Kidney (tissue), 14 donors: ENCODE data around the gene CLCN7. TPM values are rescaled to one million over a fixed set of nuclear protein-coding genes. Genes with fewer than 3 reads are reported as not detected.

ENCODE experiments used
- DNase-seq, 5 donors: peaks; one replicate each; pipeline ENCODE4 v3.0.0-alpha.2; 2013 to 2020
- FAIRE-seq: peaks from 2 replicates; lab custom pipeline; 2012; peaks lifted over from hg19 to GRCh38; lab: Jason Lieb, UNC
- H3K27ac ChIP-seq, 2 donors: one replicate each; pipeline ENCODE4 v1.7.0; 2013; ENCODE audit warnings: low read depth in 2 of 2, low read length in 2 of 2, inconsistent platforms in 1 of 2
- H3K27me3 ChIP-seq: one replicate; pipeline ENCODE4 v1.7.1; 2013; ENCODE audit warnings: low read length, inconsistent platforms; ENCODE audit not compliant: control insufficient read depth, insufficient read depth
- H3K36me3 ChIP-seq, 3 donors: one replicate each; pipeline versions ENCODE4 v1.7.0 to v1.7.1; 2013; ENCODE audit warnings: low read length in 3 of 3, control low read depth in 1 of 3, inconsistent platforms in 1 of 3; ENCODE audit not compliant: insufficient read depth in 3 of 3, control insufficient read depth in 2 of 3
- H3K4me1 ChIP-seq, 3 donors: one replicate each; pipeline versions ENCODE4 v1.7.0 to v1.7.1; 2013; ENCODE audit warnings: low read length in 3 of 3, inconsistent platforms in 1 of 3, low read depth in 1 of 3; ENCODE audit not compliant: control insufficient read depth in 2 of 3, insufficient read depth in 2 of 3
- H3K4me3 ChIP-seq, 3 donors: one replicate each; pipeline versions ENCODE4 v1.7.0 to v1.8.1; 2013; ENCODE audit warnings: low read length in 3 of 3, control low read depth in 1 of 3, inconsistent platforms in 1 of 3
- H3K9ac ChIP-seq, 3 donors: one replicate each; pipeline versions ENCODE4 v1.7.0 to v1.7.1; 2013; ENCODE audit warnings: low read length in 3 of 3, control low read depth in 1 of 3, inconsistent platforms in 1 of 3
- H3K9me3 ChIP-seq, 3 donors: one replicate each; pipeline versions ENCODE4 v1.7.0 to v1.7.1; 2013; ENCODE audit warnings: low read length in 3 of 3, control low read depth in 1 of 3, inconsistent platforms in 1 of 3; ENCODE audit not compliant: control insufficient read depth in 2 of 3, insufficient read depth in 1 of 3
- intact Hi-C: fragments of 100-400 bp; cut with DNase I; formaldehyde crosslinking; loops from one replicate; pipeline ENCODE4 v1.11.1; 2022
- polyA plus RNA-seq: library from polyadenylated mRNA; stranded (reverse); fragments of 350-450 nt; fragmentation: Illumina TruSeq; extraction: RNeasy Lipid Tissue Mini Kit (QIAGEN cat#74804); gene quantifications from one replicate; pipeline ENCODE4 v1.2.3, GENCODE V29; 2014; ENCODE audit warnings: low read depth, low replicate concordance; ENCODE audit not compliant: insufficient read depth
- total RNA-seq: library from RNA; stranded (reverse); fragmentation: NEBNext Ultra II Directional; extraction: Animal tissue kit (Norgen Biotek cat#: 25700); gene quantifications from one replicate; pipeline ENCODE4 v1.2.1, GENCODE V29; 2021
- TF ChIP-seq, protein P1 (sequence below): IDR thresholded peaks from 3 replicates; pipeline ENCODE4 v1.5.1; 2012; ENCODE audit warnings: mild to moderate bottlenecking, moderate library complexity, borderline replicate concordance; ENCODE audit not compliant: insufficient read depth; ENCODE audit errors: extremely low read depth
- donor health status: control.
- donor health status: control.
- donor health status: control.
- donor health status: control.
- donor health status: control.
- donor health status: DM: yes; HTN: yes; CAD: no.
- donor health status: Normal renal cell carcinoma (clear cell type).

The CLCN7 gene
- total and polyA plus RNA-seq, 2 donors from 2014 or later: 38.9 to 92.5 TPM

DNA sequence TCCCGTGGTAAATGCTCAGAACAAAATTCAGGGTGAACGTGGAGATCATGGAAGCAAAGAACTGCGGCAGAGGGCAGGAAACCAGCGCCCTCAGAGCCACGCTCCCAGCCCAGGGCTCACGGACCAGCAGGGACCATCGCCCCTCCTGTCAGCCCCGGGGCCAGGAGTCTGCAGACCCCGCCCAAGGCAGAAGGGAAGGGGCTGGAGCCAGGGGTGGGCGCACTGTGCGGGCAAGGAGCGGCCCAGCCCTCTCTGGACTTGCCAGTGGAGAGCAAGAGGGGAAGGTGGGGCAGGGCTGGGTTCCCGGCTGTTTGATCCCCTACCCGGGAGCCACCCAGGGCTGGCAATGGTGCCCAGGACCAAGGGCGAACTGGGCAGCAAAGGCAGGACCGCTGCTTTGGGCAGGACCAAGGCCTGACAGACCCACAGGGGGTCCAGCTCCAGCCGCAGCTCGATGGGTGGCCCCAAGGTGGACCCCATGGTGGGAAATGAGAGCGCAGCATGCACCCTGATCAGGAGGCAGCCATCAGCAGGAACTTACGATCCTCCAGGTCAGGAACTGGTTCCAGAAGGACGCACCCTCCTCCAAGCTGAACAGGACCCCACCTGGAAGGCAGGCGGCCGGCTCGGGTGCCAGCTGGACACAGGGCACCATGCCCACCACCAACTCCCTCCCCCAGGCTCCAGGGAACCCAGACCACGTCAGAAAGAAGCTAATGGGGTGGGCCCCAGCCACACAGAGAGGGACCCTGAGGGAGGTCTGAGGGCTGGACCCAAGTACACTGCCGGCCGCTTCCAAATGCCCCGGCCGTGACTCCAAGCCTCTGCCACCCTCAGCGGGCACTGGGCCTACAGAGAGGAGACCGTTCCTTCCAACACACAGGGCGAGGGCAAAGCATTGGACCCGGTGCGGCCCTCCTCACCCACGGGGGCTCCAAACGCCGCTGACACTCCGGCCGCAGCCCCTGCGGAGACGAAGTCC is 19.3 kb downstream of the CLCN7 start:
- no peak overlapping the region for H3K4me3 ChIP-seq
- FAIRE-seq: no peak
- no peak overlapping the region for H3K27ac ChIP-seq
- DNase-seq: no peak
- intact Hi-C loops: no loop called here
- H3K36me3 ChIP-seq: peaks cover 0 to 18% (median 12%) of the 10 kb centered on the region in 3 donors
- no peaks in the 10 kb centered on the region for H3K27me3 ChIP-seq
- H3K4me1 ChIP-seq: no peaks in the 10 kb centered on the region
- no peaks in the 10 kb centered on the region for H3K9me3 ChIP-seq
- no peak overlapping the region for H3K9ac ChIP-seq
- TF ChIP-seq, protein P1, sequence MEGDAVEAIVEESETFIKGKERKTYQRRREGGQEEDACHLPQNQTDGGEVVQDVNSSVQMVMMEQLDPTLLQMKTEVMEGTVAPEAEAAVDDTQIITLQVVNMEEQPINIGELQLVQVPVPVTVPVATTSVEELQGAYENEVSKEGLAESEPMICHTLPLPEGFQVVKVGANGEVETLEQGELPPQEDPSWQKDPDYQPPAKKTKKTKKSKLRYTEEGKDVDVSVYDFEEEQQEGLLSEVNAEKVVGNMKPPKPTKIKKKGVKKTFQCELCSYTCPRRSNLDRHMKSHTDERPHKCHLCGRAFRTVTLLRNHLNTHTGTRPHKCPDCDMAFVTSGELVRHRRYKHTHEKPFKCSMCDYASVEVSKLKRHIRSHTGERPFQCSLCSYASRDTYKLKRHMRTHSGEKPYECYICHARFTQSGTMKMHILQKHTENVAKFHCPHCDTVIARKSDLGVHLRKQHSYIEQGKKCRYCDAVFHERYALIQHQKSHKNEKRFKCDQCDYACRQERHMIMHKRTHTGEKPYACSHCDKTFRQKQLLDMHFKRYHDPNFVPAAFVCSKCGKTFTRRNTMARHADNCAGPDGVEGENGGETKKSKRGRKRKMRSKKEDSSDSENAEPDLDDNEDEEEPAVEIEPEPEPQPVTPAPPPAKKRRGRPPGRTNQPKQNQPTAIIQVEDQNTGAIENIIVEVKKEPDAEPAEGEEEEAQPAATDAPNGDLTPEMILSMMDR: no peak

DNA sequence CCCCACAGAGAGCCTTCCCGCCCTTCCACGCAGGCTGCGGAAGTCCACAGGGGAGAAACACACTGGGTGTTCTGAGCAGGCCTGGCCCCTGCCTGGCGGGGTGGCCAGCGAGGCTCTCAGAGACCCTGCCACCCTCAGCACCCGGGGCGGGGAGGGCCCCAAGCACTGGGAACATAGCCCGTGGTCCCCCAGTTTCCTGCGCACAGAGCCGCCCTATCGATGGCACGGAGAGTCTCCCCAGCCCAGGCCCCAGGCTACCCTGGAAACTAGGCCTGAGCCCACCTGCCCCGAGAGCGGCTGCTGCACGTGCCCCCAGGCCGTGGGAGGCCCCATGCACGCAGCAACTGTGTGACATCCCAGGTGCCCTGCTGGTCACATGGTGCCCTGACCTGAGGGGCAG is 20.3 kb downstream of the CLCN7 start:
- no peaks in the 10 kb centered on the region for H3K9me3 ChIP-seq
- no peaks in the 10 kb centered on the region for H3K27me3 ChIP-seq
- H3K9ac ChIP-seq: no peak overlapping the region
- H3K27ac ChIP-seq: no peak overlapping the region
- intact Hi-C loops: no loop called here
- H3K4me3 ChIP-seq: no peak overlapping the region
- no peaks in the 10 kb centered on the region for H3K4me1 ChIP-seq
- DNase-seq (no peak), FAIRE-seq (no peak)
- peaks cover 0 to 14% (median 12%) of the 10 kb centered on the region in 3 donors for H3K36me3 ChIP-seq
- TF ChIP-seq, protein P1: no peak

DNA sequence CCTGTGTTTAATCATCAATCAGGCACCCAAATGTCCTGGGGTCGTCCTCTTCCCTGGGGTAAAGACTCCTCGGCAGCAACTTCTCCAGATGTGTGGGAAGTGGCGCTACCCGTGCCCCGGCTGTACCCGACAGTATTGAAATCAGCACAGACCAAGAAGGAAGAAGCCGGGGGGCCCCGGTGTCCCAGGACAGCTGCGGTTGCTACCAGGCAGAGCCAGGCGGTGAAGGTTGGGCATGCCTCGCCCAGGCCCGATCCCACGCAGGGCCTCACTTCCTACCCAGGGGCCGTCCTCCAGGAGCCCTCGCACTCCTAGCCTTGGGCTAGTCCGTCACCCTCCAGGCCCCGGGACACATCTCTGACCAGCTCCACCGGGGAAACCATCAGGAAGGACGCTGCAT is 21.5 kb downstream of the CLCN7 start:
- TF ChIP-seq, protein P1: no peak
- H3K27me3 ChIP-seq: no peaks in the 10 kb centered on the region
- DNase-seq (no peak), FAIRE-seq (no peak)
- H3K4me1 ChIP-seq: no peaks in the 10 kb centered on the region
- H3K36me3 ChIP-seq: peaks cover 0 to 14% (median 11%) of the 10 kb centered on the region in 3 donors
- intact Hi-C loops: no loop called here
- H3K27ac ChIP-seq: no peak overlapping the region
- H3K9ac ChIP-seq: no peak overlapping the region
- H3K9me3 ChIP-seq: no peaks in the 10 kb centered on the region
- no peak overlapping the region for H3K4me3 ChIP-seq
